GM18511 (cell line): ENCODE data around the gene PIH1D2.
"Not testable (repeated sequence)": the region's sequence is repeated elsewhere in the genome, so short reads cannot be mapped to it uniquely, and the experiment has no call there.

Experiments used
- ATAC-seq: cut with Tn5 transposase; IDR thresholded peaks from one replicate; pipeline ENCODE4 v1.9.1; 2021; ENCODE audit warnings: mild to moderate bottlenecking, moderate library complexity; ENCODE audit not compliant: unreplicated experiment

The PIH1D2 gene

GRCh38 chr11:112073941-112074811 is at the start of gene PIH1D2, which contains the start of gene NKAPD1:
Gene PIH1D2, minus strand, starts transcription at chr11:112074017. Its CDS starts 843 bp downstream, at chr11:112073174.
Gene NKAPD1, plus strand, starts transcription at chr11:112074299. Its CDS starts 1,276 bp downstream, at chr11:112075575.
- peak; percentile 93 for ATAC-seq

- ATAC-seq: no peak
These were observed 49.3 kb upstream of the PIH1D2 start for GRCh38 chr11:112123129-112123528.

GRCh38 chr11:112121981-112122615 is 48.3 kb upstream of the PIH1D2 start:
- no peak for ATAC-seq

- ATAC-seq: no peak
These were observed 44.4 kb upstream of the PIH1D2 start for GRCh38 chr11:112118176-112118575.

- ATAC-seq: no peak
These were observed 41.6 kb upstream of the PIH1D2 start for GRCh38 chr11:112115386-112115785.

- no peak for ATAC-seq
These were observed 40.6 kb upstream of the PIH1D2 start for GRCh38 chr11:112114460-112114859.

GRCh38 chr11:112113539-112114457 is 40.0 kb upstream of the PIH1D2 start:
- ATAC-seq: peak; percentile 46

- no peak for ATAC-seq
These were observed 32.3 kb upstream of the PIH1D2 start for GRCh38 chr11:112106070-112106469.

- ATAC-seq: no peak
These were observed 29.6 kb upstream of the PIH1D2 start for GRCh38 chr11:112103446-112103845.

- no peak for ATAC-seq
These were observed 26.6 kb upstream of the PIH1D2 start for GRCh38 chr11:112100462-112100861.

- ATAC-seq: no peak
These were observed 24.1 kb upstream of the PIH1D2 start for GRCh38 chr11:112097734-112098528.

- ATAC-seq: no peak
These were observed 22.4 kb upstream of the PIH1D2 start for GRCh38 chr11:112096194-112096593.

- ATAC-seq: not testable (repeated sequence)
These were observed 21.5 kb upstream of the PIH1D2 start for GRCh38 chr11:112095302-112095701.

- ATAC-seq: no peak
These were observed 13.4 kb upstream of the PIH1D2 start for GRCh38 chr11:112087212-112087611.

GRCh38 chr11:112086422-112087191 is 12.8 kb upstream of the PIH1D2 start, which contains the start of the genes SDHD and TIMM8B:
Gene SDHD, plus strand, starts transcription at chr11:112086873. Its CDS starts 35 bp downstream, at chr11:112086908.
Gene TIMM8B, minus strand, starts transcription at chr11:112086756. Its CDS starts 33 bp downstream, at chr11:112086723.
- peak; percentile 93 for ATAC-seq

- peak; percentile 53 for ATAC-seq
These were observed 12.1 kb upstream of the PIH1D2 start for GRCh38 chr11:112085822-112086421.

- ATAC-seq: no peak
These were observed 8.9 kb upstream of the PIH1D2 start for GRCh38 chr11:112082729-112083128.

- no peak for ATAC-seq
These were observed 10.9 kb downstream of the PIH1D2 start for GRCh38 chr11:112062923-112063322.

- ATAC-seq: no peak
These were observed 15.7 kb downstream of the PIH1D2 start for GRCh38 chr11:112058103-112058502.
